Measurements from ENCODE around the gene CCL4L2.
"Not testable (repeated sequence)": the region's sequence is repeated elsewhere in the genome, so short reads cannot be mapped to it uniquely, and the experiment has no call there.

GRCh38 chr17:36176536-36176935 lies 34.3 kb upstream of the CCL4L2 start, which contains the start of gene TBC1D3B:
- TF ChIP-seq CREB5 (CRISPR knock-in tag; IDR thresholded peaks at IDR 0.05; ENCODE audit: low read depth); PPARA (CRISPR knock-in tag; IDR thresholded peaks at IDR 0.05; ENCODE audit: borderline replicate concordance); SNAI2 (CRISPR knock-in tag; IDR thresholded peaks at IDR 0.05): not testable (repeated sequence)
- TF ChIP-seq, protein P1, sequence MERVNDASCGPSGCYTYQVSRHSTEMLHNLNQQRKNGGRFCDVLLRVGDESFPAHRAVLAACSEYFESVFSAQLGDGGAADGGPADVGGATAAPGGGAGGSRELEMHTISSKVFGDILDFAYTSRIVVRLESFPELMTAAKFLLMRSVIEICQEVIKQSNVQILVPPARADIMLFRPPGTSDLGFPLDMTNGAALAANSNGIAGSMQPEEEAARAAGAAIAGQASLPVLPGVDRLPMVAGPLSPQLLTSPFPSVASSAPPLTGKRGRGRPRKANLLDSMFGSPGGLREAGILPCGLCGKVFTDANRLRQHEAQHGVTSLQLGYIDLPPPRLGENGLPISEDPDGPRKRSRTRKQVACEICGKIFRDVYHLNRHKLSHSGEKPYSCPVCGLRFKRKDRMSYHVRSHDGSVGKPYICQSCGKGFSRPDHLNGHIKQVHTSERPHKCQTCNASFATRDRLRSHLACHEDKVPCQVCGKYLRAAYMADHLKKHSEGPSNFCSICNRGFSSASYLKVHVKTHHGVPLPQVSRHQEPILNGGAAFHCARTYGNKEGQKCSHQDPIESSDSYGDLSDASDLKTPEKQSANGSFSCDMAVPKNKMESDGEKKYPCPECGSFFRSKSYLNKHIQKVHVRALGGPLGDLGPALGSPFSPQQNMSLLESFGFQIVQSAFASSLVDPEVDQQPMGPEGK (CRISPR knock-in tag; IDR thresholded peaks at IDR 0.05; ENCODE audit: borderline replicate concordance), result not testable (repeated sequence)

Measured in SK-N-SH treated with all-trans-retinoic acid at 6 μM for 48 hours (cell line).